ENCODE measurements around the gene LRRC4C. TPM values are rescaled to one million over a fixed set of nuclear protein-coding genes. Genes with fewer than 3 reads are reported as not detected.

LRRC4C gene
- total and polyA plus RNA-seq, 2 experiments from 2014 or later, result not detected

DNA sequence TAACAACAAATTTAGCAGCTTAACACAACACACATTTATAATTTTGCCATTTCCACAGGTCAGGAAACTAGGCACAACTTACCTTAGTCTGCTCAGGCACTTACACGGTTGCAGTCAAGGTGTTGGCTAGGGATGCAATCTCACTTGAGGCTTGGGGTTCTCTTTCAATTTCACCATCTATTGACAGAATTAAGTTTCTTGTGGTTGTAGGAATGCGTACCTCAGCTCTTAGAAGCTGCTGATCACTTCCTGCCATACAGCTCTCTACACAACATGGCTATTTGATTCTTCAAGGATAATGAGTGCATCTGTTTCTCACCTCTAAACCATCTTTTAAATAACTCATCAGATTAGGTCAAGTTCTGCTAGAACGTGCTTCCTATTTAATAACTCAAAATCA lies 968.1 kb downstream of the LRRC4C start:
- Histone ChIP-seq H3K9me3 (ENCODE audit: low read depth) (no peaks in the 10 kb centered on the region), H4K20me1 (ENCODE audit: insufficient read depth) (no peaks in the 10 kb centered on the region), H3K79me2 (ENCODE audit: insufficient read depth) (no peaks in the 10 kb centered on the region), H3K4me1 (ENCODE audit: insufficient read depth) (no peaks in the 10 kb centered on the region), H3K4me3 (no peak overlapping the region), H3K27ac (no peak overlapping the region), H3K9me2 (ENCODE audit: insufficient read depth) (no peaks in the 10 kb centered on the region), H3K36me3 (ENCODE audit: low read depth) (no peaks in the 10 kb centered on the region), H3K27me3 (replicated peaks; ENCODE audit: insufficient read depth) (no peaks in the 10 kb centered on the region), H3F3A (ENCODE audit: insufficient read depth) (no peaks in the 10 kb centered on the region), H2AFZ (no peak overlapping the region), H3K4me2 (ENCODE audit: unreplicated experiment) (no peak overlapping the region), H3K9ac (no peak overlapping the region)
- 21 to 23% methylated on average over 3 of the region's 3 CpGs for WGBS, 2 experiments (ENCODE audit: low coverage in 1 of 2, low lambda C conversion rate in 2 of 2, missing lambda C conversion rate in 2 of 2)
- in situ Hi-C loops (cut with MboI), result no loop called here
- TF ChIP-seq EZH2 (IDR thresholded peaks at IDR 0.05; ENCODE audit: insufficient read depth, poor library complexity, severe bottlenecking) (no peak), EZH2phosphoT487 (IDR thresholded peaks at IDR 0.05; ENCODE audit: insufficient read depth, low read depth) (no peak)
- no peak for DNase-seq

DNA sequence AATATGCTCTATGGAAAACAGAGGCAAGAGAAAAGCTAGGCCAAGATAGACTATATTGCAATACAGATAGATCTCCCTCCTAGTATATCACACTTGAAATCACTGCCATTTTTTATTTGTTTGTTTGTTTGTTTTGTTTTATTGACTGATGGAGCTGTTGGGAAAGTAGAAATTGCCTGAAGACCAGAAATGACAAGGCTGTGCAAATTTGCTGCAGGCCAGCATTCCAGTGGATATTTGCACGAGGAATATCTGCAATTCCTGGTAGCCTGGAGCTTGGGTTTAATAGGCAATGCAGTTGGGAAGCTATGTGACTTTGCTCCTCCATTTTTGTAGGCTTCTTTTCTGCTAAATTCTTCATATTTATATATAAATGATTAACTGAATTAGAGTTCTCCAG lies 991.7 kb downstream of the LRRC4C start:
- H4K20me1 ChIP-seq (ENCODE audit: insufficient read depth), result no peaks in the 10 kb centered on the region
- WGBS, 2 experiments (ENCODE audit: low coverage in 1 of 2, low lambda C conversion rate in 2 of 2, missing lambda C conversion rate in 2 of 2), result 0 to 6% methylated on average over 1 of the region's 1 CpG
- no peaks in the 10 kb centered on the region for H3K36me3 ChIP-seq (ENCODE audit: low read depth)
- no peak overlapping the region for H3K4me2 ChIP-seq (ENCODE audit: unreplicated experiment)
- H3K27ac ChIP-seq, result no peak overlapping the region
- no peaks in the 10 kb centered on the region for H3K9me3 ChIP-seq (ENCODE audit: low read depth)
- in situ Hi-C loops (cut with MboI), result no loop called here
- H2AFZ ChIP-seq, result no peak overlapping the region
- H3F3A ChIP-seq (ENCODE audit: insufficient read depth), result no peaks in the 10 kb centered on the region
- no peak for DNase-seq
- H3K79me2 ChIP-seq (ENCODE audit: insufficient read depth), result no peaks in the 10 kb centered on the region
- H3K4me3 ChIP-seq, result no peak overlapping the region
- H3K27me3 ChIP-seq (replicated peaks; ENCODE audit: insufficient read depth), result no peaks in the 10 kb centered on the region
- no peak overlapping the region for H3K9ac ChIP-seq
- no peaks in the 10 kb centered on the region for H3K4me1 ChIP-seq (ENCODE audit: insufficient read depth)
- TF ChIP-seq EZH2 (IDR thresholded peaks at IDR 0.05; ENCODE audit: insufficient read depth, poor library complexity, severe bottlenecking) (no peak), EZH2phosphoT487 (IDR thresholded peaks at IDR 0.05; ENCODE audit: insufficient read depth, low read depth) (no peak)
- no peaks in the 10 kb centered on the region for H3K9me2 ChIP-seq (ENCODE audit: insufficient read depth)

DNA sequence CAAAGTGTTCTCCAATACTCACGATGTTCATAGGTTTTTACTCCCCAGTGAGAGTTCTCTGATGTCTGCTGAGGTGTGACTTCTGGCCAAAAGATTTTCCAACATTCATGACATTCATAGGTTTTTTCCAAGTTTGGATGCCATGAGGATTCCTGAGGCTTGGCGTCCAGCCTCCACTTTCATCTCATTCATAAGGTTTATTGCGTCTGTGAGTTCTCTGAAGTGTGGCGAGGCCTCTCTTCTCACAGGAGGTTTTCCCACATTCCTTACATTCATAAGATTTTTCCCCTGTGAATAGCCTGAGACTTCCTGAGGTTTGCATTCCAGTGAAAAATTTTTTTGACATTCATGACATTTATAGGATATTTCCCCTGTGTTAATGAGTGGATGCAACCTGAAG lies 1014.1 kb downstream of the LRRC4C start:
- WGBS, 2 experiments (ENCODE audit: low coverage in 1 of 2, low lambda C conversion rate in 2 of 2, missing lambda C conversion rate in 2 of 2), result 18 to 23% methylated on average over 4 of the region's 4 CpGs
- Histone ChIP-seq H3K9me3 (ENCODE audit: low read depth) (no peaks in the 10 kb centered on the region), H3K9me2 (ENCODE audit: insufficient read depth) (no peaks in the 10 kb centered on the region), H3F3A (ENCODE audit: insufficient read depth) (no peaks in the 10 kb centered on the region), H4K20me1 (ENCODE audit: insufficient read depth) (no peaks in the 10 kb centered on the region), H3K79me2 (ENCODE audit: insufficient read depth) (no peaks in the 10 kb centered on the region), H3K4me2 (ENCODE audit: unreplicated experiment) (no peak overlapping the region), H3K27ac (no peak overlapping the region), H3K4me1 (ENCODE audit: insufficient read depth) (no peaks in the 10 kb centered on the region), H3K4me3 (no peak overlapping the region), H3K27me3 (replicated peaks; ENCODE audit: insufficient read depth) (no peaks in the 10 kb centered on the region), H3K9ac (no peak overlapping the region), H3K36me3 (ENCODE audit: low read depth) (no peaks in the 10 kb centered on the region), H2AFZ (no peak overlapping the region)
- DNase-seq, result no peak
- in situ Hi-C loops (cut with MboI), result no loop called here
- no peak for TF ChIP-seq EZH2 (IDR thresholded peaks at IDR 0.05; ENCODE audit: insufficient read depth, poor library complexity, severe bottlenecking)
- no peak for TF ChIP-seq EZH2phosphoT487 (IDR thresholded peaks at IDR 0.05; ENCODE audit: insufficient read depth, low read depth)

DNA sequence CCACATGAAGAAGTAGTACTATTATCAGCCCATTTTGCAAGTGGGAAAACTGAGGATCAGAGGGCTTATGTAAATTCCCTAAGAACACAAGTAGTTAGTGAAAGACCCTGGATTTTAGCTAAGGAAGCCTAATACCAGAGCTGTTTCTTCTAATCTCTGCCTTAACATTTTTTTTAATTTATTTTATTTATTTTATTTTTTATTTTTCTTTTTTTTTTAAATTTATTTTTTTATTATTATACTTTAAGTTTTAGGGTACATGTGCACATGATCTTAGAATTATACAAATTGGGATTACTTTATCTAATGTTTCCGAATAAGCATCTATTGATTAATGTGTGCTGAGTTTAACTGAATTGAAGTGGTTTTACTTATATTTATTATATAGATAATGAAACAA lies 1015.3 kb downstream of the LRRC4C start:
- H3K4me2 ChIP-seq (ENCODE audit: unreplicated experiment), result no peak overlapping the region
- in situ Hi-C loops (cut with MboI), result no loop called here
- no peaks in the 10 kb centered on the region for H3K27me3 ChIP-seq (replicated peaks; ENCODE audit: insufficient read depth)
- H3K9me2 ChIP-seq (ENCODE audit: insufficient read depth), result no peaks in the 10 kb centered on the region
- no peaks in the 10 kb centered on the region for H3K9me3 ChIP-seq (ENCODE audit: low read depth)
- TF ChIP-seq EZH2phosphoT487 (IDR thresholded peaks at IDR 0.05; ENCODE audit: insufficient read depth, low read depth) (no peak), EZH2 (IDR thresholded peaks at IDR 0.05; ENCODE audit: insufficient read depth, poor library complexity, severe bottlenecking) (no peak)
- H3K27ac ChIP-seq, result no peak overlapping the region
- H4K20me1 ChIP-seq (ENCODE audit: insufficient read depth), result no peaks in the 10 kb centered on the region
- no peaks in the 10 kb centered on the region for H3K4me1 ChIP-seq (ENCODE audit: insufficient read depth)
- H2AFZ ChIP-seq, result no peak overlapping the region
- no peak overlapping the region for H3K9ac ChIP-seq
- no peaks in the 10 kb centered on the region for H3K36me3 ChIP-seq (ENCODE audit: low read depth)
- no peak overlapping the region for H3K4me3 ChIP-seq
- no peak for DNase-seq
- WGBS, 2 experiments (ENCODE audit: low coverage in 1 of 2, low lambda C conversion rate in 2 of 2, missing lambda C conversion rate in 2 of 2), result 26 to 29% methylated on average over 1 of the region's 1 CpG
- H3F3A ChIP-seq (ENCODE audit: insufficient read depth), result no peaks in the 10 kb centered on the region
- H3K79me2 ChIP-seq (ENCODE audit: insufficient read depth), result no peaks in the 10 kb centered on the region

DNA sequence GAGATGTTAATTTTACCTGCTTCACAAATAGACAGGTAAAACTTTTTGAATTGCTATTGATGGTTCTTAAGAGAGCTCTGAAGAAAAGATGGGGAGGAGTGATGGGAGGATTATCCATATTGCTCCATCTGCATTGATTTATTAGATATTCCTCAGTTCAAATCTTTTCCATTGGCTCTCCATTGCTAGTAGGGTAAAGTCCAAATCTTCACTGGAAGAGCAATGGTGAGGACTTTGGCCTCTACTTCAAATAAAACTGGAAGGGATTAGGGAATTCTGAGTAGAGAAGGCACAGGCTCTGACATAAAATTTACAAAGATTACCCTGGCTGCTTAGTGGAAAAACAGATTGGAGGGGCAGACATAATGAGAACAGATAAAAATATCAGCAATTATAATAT lies 1024.1 kb downstream of the LRRC4C start:
- no peak overlapping the region for H3K27ac ChIP-seq
- H3K4me1 ChIP-seq (ENCODE audit: insufficient read depth), result no peaks in the 10 kb centered on the region
- no peak overlapping the region for H3K4me3 ChIP-seq
- H3F3A ChIP-seq (ENCODE audit: insufficient read depth), result no peaks in the 10 kb centered on the region
- no peak for TF ChIP-seq EZH2 (IDR thresholded peaks at IDR 0.05; ENCODE audit: insufficient read depth, poor library complexity, severe bottlenecking)
- TF ChIP-seq EZH2phosphoT487 (IDR thresholded peaks at IDR 0.05; ENCODE audit: insufficient read depth, low read depth), result no peak
- no peaks in the 10 kb centered on the region for H4K20me1 ChIP-seq (ENCODE audit: insufficient read depth)
- no peaks in the 10 kb centered on the region for H3K9me2 ChIP-seq (ENCODE audit: insufficient read depth)
- no peaks in the 10 kb centered on the region for H3K9me3 ChIP-seq (ENCODE audit: low read depth)
- H3K36me3 ChIP-seq (ENCODE audit: low read depth), result no peaks in the 10 kb centered on the region
- no peak overlapping the region for H3K9ac ChIP-seq
- H3K4me2 ChIP-seq (ENCODE audit: unreplicated experiment), result no peak overlapping the region
- no peak for DNase-seq
- in situ Hi-C loops (cut with MboI), result no loop called here
- no peaks in the 10 kb centered on the region for H3K27me3 ChIP-seq (replicated peaks; ENCODE audit: insufficient read depth)
- H3K79me2 ChIP-seq (ENCODE audit: insufficient read depth), result no peaks in the 10 kb centered on the region
- H2AFZ ChIP-seq, result no peak overlapping the region
